GM21360 (cell line): ENCODE data around the gene NRCAM.

Experiments used
- ATAC-seq: cut with Tn5 transposase; IDR thresholded peaks from one replicate; pipeline ENCODE4 v1.9.1; 2021; ENCODE audit warnings: mild to moderate bottlenecking, moderate library complexity; ENCODE audit not compliant: unreplicated experiment

The NRCAM gene

DNA sequence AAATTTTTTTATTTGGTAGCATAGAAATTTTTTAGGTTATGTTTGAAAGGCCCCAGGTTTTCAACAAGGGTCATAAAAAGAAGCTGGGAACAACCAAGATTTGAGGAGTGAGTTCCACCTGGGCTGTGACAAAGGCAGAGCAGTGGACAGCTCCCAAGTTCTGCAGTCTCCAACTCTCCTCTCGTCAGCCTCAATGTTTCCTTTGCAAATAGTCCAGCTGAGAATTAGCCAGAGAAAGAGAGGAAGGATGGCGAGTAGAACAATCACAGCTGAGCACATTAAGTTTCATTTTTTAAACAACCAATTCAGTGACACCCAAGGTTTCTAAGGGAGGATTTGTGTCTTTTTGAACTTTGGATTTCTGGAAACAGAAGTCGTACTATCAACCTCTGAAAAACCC, 143.2 kb downstream of the NRCAM start:
- no peak for ATAC-seq

- ATAC-seq: peak; percentile 65
Observed at GRCh38 chr7:108311446-108312168, 144.6 kb downstream of the NRCAM start.

GRCh38 chr7:108310351-108310750, 145.9 kb downstream of the NRCAM start:
- no peak for ATAC-seq

- ATAC-seq: peak; percentile 48
Observed at GRCh38 chr7:108308903-108309302, 147.3 kb downstream of the NRCAM start.

- no peak for ATAC-seq
Observed at GRCh38 chr7:108308276-108308675, 148.0 kb downstream of the NRCAM start.

- ATAC-seq: no peak
Observed at GRCh38 chr7:108307595-108307994, 148.6 kb downstream of the NRCAM start.

- ATAC-seq: no peak
Observed at GRCh38 chr7:108307194-108307593, 149.0 kb downstream of the NRCAM start.

DNA sequence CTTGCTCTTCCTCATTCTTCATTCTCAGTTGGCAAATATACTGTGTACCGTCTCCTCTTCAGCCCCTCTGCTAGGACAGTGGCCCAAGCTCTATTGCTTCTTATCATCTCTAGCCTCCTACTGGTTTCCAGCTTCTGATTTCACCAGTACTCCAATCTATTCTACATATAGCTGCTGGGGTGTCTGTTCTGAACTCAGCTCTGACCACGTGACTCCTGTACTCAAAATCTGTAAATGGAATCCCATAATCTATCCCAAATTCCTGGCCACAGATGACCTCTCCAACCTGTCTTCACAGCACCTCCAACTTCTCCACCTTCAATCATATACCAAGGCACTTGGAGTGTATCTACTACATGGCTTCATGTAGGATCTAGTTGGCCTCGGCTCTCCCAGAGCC, 152.9 kb downstream of the NRCAM start:
- ATAC-seq: no peak

GRCh38 chr7:108301387-108301786, 154.8 kb downstream of the NRCAM start:
- ATAC-seq: no peak

DNA sequence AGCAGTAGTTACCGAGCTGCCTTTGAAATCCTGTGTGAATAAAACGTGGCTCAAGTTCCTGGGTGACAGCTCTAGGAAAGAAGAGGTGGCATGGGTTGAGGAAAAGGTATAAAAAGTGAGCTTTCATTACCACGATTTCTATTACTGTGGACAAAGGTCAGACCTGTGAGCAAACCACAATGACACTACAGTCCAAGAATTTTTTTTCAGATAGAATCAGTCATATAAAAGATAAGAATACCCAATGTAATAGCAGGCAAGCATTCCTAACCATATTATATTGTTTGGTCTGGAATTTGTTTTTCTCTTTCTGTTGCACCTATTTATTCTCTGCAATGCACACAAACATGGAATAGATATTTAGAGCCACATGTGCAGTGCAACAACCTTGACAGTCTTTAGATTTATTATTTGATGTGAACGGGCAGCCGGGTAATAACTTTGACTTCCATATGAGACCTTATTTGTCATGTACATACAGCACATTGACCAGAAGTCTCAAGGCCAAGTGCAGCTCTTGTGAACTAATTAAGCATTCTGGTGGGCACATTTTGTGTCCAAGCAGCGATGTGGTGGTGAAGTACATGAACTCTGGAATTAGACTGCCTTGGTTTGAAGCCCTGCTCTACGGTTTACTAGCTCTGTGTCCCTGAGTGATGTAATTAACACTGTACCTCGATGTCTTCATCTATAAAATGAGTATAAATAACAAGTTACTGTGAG, 156.8 kb downstream of the NRCAM start:
- ATAC-seq: no peak

- ATAC-seq: no peak
Observed at GRCh38 chr7:108296911-108297310, 159.3 kb downstream of the NRCAM start.

- peak; percentile 99 for ATAC-seq
Observed at GRCh38 chr7:108294595-108294994, 161.6 kb downstream of the NRCAM start.

GRCh38 chr7:108293149-108293612, 163.1 kb downstream of the NRCAM start:
- no peak for ATAC-seq

DNA sequence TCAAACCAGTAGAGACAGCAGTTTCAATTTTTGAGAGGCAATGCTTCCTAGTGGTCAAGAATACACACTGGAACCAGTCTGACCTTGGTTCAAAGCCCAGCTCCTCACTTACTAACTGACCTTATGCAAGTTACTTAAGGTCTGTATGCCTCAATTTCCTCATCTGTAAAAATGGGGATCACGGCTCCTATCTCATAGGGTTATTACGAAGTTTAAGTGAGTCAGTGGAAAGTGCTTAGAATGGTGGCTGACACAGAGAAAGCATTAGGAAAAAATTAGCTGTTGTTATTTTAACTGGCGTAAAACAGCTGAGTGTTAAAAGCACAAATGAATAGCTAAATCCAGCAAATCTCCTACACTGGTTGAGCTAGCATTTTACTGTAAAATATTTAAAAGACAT, 163.7 kb downstream of the NRCAM start:
- ATAC-seq: no peak

- ATAC-seq: no peak
Observed at GRCh38 chr7:108291791-108292440, 164.3 kb downstream of the NRCAM start.

DNA sequence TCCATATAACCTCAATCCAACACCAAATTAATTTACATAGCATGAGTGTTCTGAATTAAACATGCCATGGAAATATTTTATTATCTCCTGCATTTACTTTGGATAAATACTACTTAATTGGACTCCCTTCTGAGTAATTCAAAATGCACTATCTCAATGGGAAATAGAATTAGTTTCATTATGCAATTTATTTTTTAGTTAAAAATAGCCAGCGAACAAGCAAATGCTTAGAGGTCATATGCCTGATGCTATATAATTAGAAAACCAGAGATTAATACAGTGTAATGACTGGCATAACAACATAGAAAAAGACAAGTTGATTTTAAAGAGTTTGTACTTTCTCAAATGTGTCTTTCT, 165.1 kb downstream of the NRCAM start:
- no peak for ATAC-seq

DNA sequence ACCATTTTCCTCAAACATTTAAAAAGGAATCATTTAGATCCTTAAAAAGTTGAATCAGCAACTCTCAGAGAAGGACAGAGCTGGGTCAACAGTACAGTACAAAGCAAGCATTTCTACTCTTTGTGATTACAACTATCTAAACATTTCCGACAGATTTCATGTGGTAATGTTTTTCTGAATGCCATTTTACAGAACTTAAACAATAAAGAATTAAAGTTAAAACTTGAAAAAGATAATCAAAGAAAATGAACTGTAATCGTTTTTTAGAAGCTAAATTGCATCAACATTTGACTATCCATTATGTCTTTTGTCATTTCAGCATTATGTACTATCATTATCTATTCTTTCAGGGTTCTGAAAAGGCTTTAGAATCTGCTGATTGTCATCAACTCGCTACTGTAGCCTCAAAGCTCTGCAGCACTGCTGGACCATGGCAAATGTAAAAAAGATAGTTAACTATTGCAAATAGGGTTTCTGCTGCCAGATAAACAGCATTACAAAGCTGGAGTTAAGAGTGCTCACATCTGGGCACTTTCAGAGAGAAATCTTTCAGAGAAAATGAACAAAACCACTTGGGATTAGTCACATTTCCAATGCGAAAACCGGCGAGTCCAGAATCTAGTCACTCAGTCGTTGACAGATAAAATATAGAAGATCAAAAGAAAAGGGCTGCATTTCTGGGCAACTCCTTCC, 165.6 kb downstream of the NRCAM start:
- ATAC-seq: no peak

- no peak for ATAC-seq
Observed at GRCh38 chr7:108289852-108290251, 166.4 kb downstream of the NRCAM start.

GRCh38 chr7:108287857-108288256, 168.4 kb downstream of the NRCAM start:
- ATAC-seq: no peak

GRCh38 chr7:108286290-108286904, 169.8 kb downstream of the NRCAM start:
- ATAC-seq: no peak

GRCh38 chr7:108285778-108286177, 170.5 kb downstream of the NRCAM start:
- no peak for ATAC-seq
